Fibroblast of lung (primary cell): ENCODE data around the gene KIF6.

ENCODE experiments used
- CTCF ChIP-seq, 2 donors: IDR thresholded peaks in 1 of 2; conservative IDR thresholded peaks in 1 of 2; 1 replicate in 1 of 2; 2 replicates in 1 of 2; pipeline ENCODE4 v1.5.1; 2011 to 2012; ENCODE audit warnings: low read length in 2 of 2, control low read depth in 1 of 2, inconsistent platforms in 1 of 2, low read depth in 1 of 2, mild to moderate bottlenecking in 1 of 2
- EZH2 ChIP-seq: IDR thresholded peaks from 2 replicates; pipeline ENCODE4 v1.5.1; 2012; ENCODE audit warnings: low read length, control low read depth, mild to moderate bottlenecking; ENCODE audit errors: missing control alignments

DNA sequence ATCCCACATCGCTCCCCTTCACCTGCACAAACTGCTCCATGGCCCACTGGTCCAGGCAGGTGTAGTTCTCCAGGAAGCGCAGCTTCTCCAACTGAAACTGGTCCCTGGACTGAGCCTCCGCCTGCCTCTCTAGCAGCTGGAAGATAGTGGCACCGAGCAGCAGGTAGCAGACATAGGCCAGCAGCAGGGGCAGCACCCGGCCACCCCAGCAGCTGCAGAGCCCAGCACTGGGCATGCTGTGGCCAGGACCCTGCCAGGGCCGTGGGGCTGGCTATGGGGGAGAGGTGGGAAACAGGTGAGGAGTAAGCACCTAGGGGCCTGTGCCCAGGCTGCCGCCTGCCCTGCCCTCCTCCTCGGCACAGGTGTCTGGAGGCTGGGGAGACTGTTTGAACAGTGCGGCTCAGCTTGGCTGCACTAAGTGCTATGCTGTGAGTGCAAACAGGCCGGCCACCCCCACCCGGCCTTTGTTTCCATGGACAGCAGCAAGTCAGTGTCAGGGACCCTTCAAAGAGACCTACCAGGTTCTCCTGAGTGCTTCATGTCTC, 402.8 kb downstream of the KIF6 start, which contains the start of gene KCNK16:
- TF ChIP-seq CTCF (conservative IDR thresholded peaks at IDR 0.05 in 1 of 2, IDR thresholded peaks at IDR 0.05 in 1 of 2; ENCODE audit: low read depth in 1 of 2, low read length in 2 of 2): no peak
- TF ChIP-seq EZH2: no peak
